GM21367 (cell line): Measurements from ENCODE around the gene ACP3.

ENCODE experiments used
- ATAC-seq: cut with Tn5 transposase; IDR thresholded peaks from one replicate; pipeline ENCODE4 v1.9.1; 2021; ENCODE audit not compliant: unreplicated experiment

The ACP3 gene

DNA sequence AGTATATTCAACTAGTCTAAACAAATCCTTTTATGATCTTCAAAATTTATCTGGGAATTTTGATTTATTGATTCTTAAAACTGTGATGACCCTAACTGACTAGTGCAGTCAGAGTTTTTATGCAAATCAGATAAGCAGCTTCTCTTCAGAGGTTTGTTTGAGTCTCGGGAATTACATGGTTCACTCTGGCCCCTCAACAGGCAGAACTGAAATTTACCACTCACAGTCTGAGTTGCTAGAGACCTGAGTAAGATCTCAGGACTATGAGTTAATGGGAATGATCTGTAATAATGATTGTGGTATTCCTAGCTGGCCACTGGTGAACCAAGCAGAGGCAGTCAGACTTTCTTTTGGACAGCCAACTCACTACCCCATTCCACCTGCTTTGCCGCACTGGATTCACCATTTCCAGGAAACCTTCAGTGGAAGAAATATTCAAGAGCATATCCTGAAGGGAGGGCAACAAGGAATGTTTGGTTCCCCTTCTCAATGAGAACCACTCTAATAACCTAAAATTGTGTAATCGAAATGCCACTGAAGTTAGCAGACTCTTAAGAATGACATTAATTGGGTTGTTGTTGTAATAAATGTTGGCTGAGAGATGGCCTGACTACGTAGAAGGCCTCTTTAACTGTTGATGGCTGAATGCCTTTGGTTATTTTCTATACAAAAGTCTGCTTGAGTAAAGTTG, 88.5 kb downstream of the ACP3 start:
- no peak for ATAC-seq

- ATAC-seq: no peak
Measured at GRCh38 chr3:132406587-132406986, 89.4 kb downstream of the ACP3 start.

DNA sequence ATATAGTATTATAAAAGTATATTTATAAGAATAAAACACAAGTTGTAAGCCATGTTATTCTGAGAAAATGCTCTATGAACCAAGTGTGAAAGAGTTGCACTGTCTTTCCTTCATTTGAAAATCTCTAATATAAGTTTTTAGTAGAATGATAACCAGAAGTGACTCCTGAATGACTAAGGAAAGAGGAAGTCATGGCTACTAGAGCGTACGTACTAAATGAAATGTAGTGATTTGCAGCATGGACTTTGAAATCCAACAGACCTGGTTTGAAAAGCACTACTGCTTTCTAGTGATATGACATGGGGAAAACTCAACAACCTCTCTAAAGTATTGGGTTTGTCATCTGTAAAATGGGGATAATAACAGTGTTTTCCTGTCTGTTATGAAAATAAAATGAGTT, 89.8 kb downstream of the ACP3 start:
- ATAC-seq: no peak
